IMR-90 (cell line): Measurements from ENCODE around the gene DAAM2.

ENCODE experiments used
- CEBPB ChIP-seq: IDR thresholded peaks from 2 replicates; pipeline ENCODE4 v1.6.1; 2012; ENCODE audit warnings: low read depth, low read length, improper control_type of control experiment
- CHD1 ChIP-seq: IDR thresholded peaks from 2 replicates; pipeline ENCODE4 v1.6.1; 2012; ENCODE audit warnings: low read depth, low read length, improper control_type of control experiment
- CTCF ChIP-seq: conservative IDR thresholded peaks from 2 replicates; pipeline ENCODE4 v1.5.1; 2012; ENCODE audit warnings: mild to moderate bottlenecking, low read depth, low read length, improper control_type of control experiment
- ELK1 ChIP-seq: fragments of 150-350 bp; IDR thresholded peaks from 2 replicates; pipeline ENCODE4 v1.6.1; 2016; ENCODE audit warnings: low read depth, mild to moderate bottlenecking, low read length, moderate library complexity, borderline replicate concordance
- FOS ChIP-seq: fragments of 150-350 bp; IDR thresholded peaks from 2 replicates; pipeline ENCODE4 v1.6.1; 2016; ENCODE audit warnings: low read depth, low read length
- MAFK ChIP-seq: IDR thresholded peaks from 2 replicates; pipeline ENCODE4 v1.6.1; 2012; ENCODE audit warnings: low read depth, low read length, improper control_type of control experiment
- MAZ ChIP-seq: IDR thresholded peaks from 2 replicates; pipeline ENCODE4 v1.6.1; 2012; ENCODE audit warnings: low read depth, mild to moderate bottlenecking, low read length, improper control_type of control experiment, moderate library complexity, borderline replicate concordance
- NFE2L2 ChIP-seq: fragments of 150-350 bp; IDR thresholded peaks from 2 replicates; pipeline ENCODE4 v1.6.1; 2016; ENCODE audit warnings: low read depth, mild to moderate bottlenecking, low read length
- POLR2A ChIP-seq: IDR thresholded peaks from 2 replicates; pipeline ENCODE4 v1.6.1; 2012; ENCODE audit warnings: mild to moderate bottlenecking, low read depth, low read length
- RAD21 ChIP-seq: IDR thresholded peaks from 2 replicates; pipeline ENCODE4 v1.6.1; 2012; ENCODE audit warnings: low read length, improper control_type of control experiment
- RFX5 ChIP-seq: IDR thresholded peaks from 2 replicates; pipeline ENCODE4 v1.8.0; 2012; ENCODE audit warnings: low read depth, mild to moderate bottlenecking, low read length, moderate library complexity
- SMC3 ChIP-seq: fragments of 150-350 bp; IDR thresholded peaks from 2 replicates; pipeline ENCODE4 v1.6.1; 2016; ENCODE audit warnings: low read depth, mild to moderate bottlenecking, antibody characterized with exemption, low read length, moderate library complexity
- USF2 ChIP-seq: fragments of 150-350 bp; IDR thresholded peaks from 2 replicates; pipeline ENCODE4 v1.6.1; 2017; ENCODE audit warnings: mild to moderate bottlenecking, antibody characterized with exemption, low read length, low read depth

- TF ChIP-seq CTCF = no peak
- no peak for TF ChIP-seq POLR2A
- TF ChIP-seq MAZ = no peak
- TF ChIP-seq NFE2L2 = no peak
- TF ChIP-seq USF2 = no peak
- TF ChIP-seq CHD1 = no peak
- TF ChIP-seq CEBPB = no peak
- TF ChIP-seq RFX5 = no peak
- TF ChIP-seq MAFK = no peak
- TF ChIP-seq ELK1 = no peak
- no peak for TF ChIP-seq RAD21
- no peak for TF ChIP-seq FOS
- no peak for TF ChIP-seq SMC3
Observed at GRCh38 chr6:39822846-39823815, 31.0 kb downstream of the DAAM2 start.
